ENCODE data around the gene ST6GAL1. TPM values are rescaled to one million over a fixed set of nuclear protein-coding genes. Genes with fewer than 3 reads are reported as not detected.

The ST6GAL1 gene
- total and polyA plus RNA-seq, 10 of the 15 experiments (the other 5 are each of a cell fraction or from before 2014, with no cell fraction given) = 74.2 to 248 (median 149) TPM

GRCh38 chr3:187101184-187102072 lies 171.1 kb downstream of the ST6GAL1 start:
- Histone ChIP-seq H3K4me2 (ENCODE audit: control insufficient read depth, insufficient read depth) (no peak overlapping the region), H3K4me1 (ENCODE audit: control insufficient read depth, insufficient read depth, low read length) (0 out of 2 replicates have a peak, but pooled peaks cover 5% of the 10 kb centered on the region), H3K27ac (ENCODE audit: control insufficient read depth, insufficient read depth) (no peak overlapping the region), H3K27me3 (replicated peaks in 1 of 2; ENCODE audit: control insufficient read depth in 2 of 2, insufficient read depth in 2 of 2, low read length in 1 of 2) (no peaks in the 10 kb centered on the region), H3K9me3 (replicated peaks; ENCODE audit: control insufficient read depth, insufficient read depth, low read length) (no peaks in the 10 kb centered on the region; the same call in 1 of the 3 replicates), H3K36me3 (ENCODE audit: control insufficient read depth in 2 of 2, insufficient read depth in 2 of 2, low read length in 1 of 2) (no peaks in the 10 kb centered on the region), H4K20me1 (ENCODE audit: control insufficient read depth, insufficient read depth) (no peaks in the 10 kb centered on the region), H3K79me2 (ENCODE audit: control insufficient read depth, insufficient read depth, low read length) (no peaks in the 10 kb centered on the region), H2AFZ (ENCODE audit: control insufficient read depth, low read depth, low read length) (peak overlapping the region; percentile 38; the same call in 1 of the 2 replicates), H3K4me3 (no peak overlapping the region), H3K9ac (ENCODE audit: control insufficient read depth, insufficient read depth, low read length) (no peak overlapping the region)
- intact Hi-C loops (cut with micrococcal nuclease; ENCODE audit: unreplicated experiment) = no loop called here
- no peak for TF ChIP-seq ZBTB33 (IDR thresholded peaks at IDR 0.05)
- no peak for TF ChIP-seq RAD21 (IDR thresholded peaks at IDR 0.05; ENCODE audit: insufficient read depth, low read depth, low read length)
- TF ChIP-seq CTCF (IDR thresholded peaks at IDR 0.05 in 2 of 3, conservative IDR thresholded peaks at IDR 0.05 in 1 of 3; ENCODE audit: control insufficient read depth in 2 of 3, extremely low read depth in 1 of 3, insufficient read depth in 1 of 3, low read depth in 3 of 3, low read length in 3 of 3) = no peak
- no peak for TF ChIP-seq ZNF207 (IDR thresholded peaks at IDR 0.05; ENCODE audit: borderline replicate concordance)
- TF ChIP-seq SMAD1 (IDR thresholded peaks at IDR 0.05; ENCODE audit: low read depth, partially characterized antibody) = no peak
- TF ChIP-seq CBFB (IDR thresholded peaks at IDR 0.05; ENCODE audit: low read depth) = no peak
- TF ChIP-seq CUX1 (IDR thresholded peaks at IDR 0.05; ENCODE audit: insufficient replicate concordance, low read depth, low read length) = no peak
- TF ChIP-seq RUNX3 (IDR thresholded peaks at IDR 0.05; ENCODE audit: low read length) = peak; percentile 62
- TF ChIP-seq SMC3 (IDR thresholded peaks at IDR 0.05; ENCODE audit: borderline replicate concordance, low read length) = no peak
- peak; percentile 33; the same call in 1 of the 2 replicates for TF ChIP-seq EED (IDR thresholded peaks at IDR 0.05; ENCODE audit: low read depth)
- no peak for TF ChIP-seq SIN3A (IDR thresholded peaks at IDR 0.05; ENCODE audit: low read depth, low read length)
- TF ChIP-seq BCL11A (IDR thresholded peaks at IDR 0.05; ENCODE audit: low read depth, low read length) = no peak
- WGBS (ENCODE audit: insufficient coverage, insufficient replicate concordance, low lambda C conversion rate, missing lambda C conversion rate) = 81% methylated on average over 9 of the region's 9 CpGs
- POLR2A ChIA-PET = no interaction called here
- BruUV-seq (replicated peaks) = no TSS peak
- SMC1A ChIA-PET (ENCODE audit: uncharacterized antibody, unreplicated experiment) = interaction anchor here (0.6 to 2.9 kb wide), 13 partner anchors 8 to 252 kb away, joined by 3 to 13 read pairs (median 3); no protein-coding TSS in a partner anchor
- RAD21 ChIA-PET (ENCODE audit: unreplicated experiment) = interaction anchor here (1.0 to 1.8 kb wide), 5 partner anchors 12 to 252 kb away, joined by 3 to 6 read pairs (median 4); partner anchors contain the start of gene RPL39L
- FAIRE-seq (peak; percentile 52), DNase-seq (ENCODE audit: low read depth, low spot score) (no peak), ATAC-seq (peak; percentile 65)
- in situ Hi-C loops (cut with MboI) = no loop called here
- CTCF ChIA-PET = interaction anchor here (0.7 to 4.9 kb wide), 7 partner anchors 11 to 485 kb away, joined by 3 to 45 read pairs (median 10); no protein-coding TSS in a partner anchor

All from GM12878 (cell line).